Left hindlimb (tissue), 1 donor: ENCODE measurements around the gene ARX.

Source experiments
- DNase-seq: peaks from one replicate; pipeline ENCODE4 v3.0.0-alpha.2; 2018

ARX gene

DNA sequence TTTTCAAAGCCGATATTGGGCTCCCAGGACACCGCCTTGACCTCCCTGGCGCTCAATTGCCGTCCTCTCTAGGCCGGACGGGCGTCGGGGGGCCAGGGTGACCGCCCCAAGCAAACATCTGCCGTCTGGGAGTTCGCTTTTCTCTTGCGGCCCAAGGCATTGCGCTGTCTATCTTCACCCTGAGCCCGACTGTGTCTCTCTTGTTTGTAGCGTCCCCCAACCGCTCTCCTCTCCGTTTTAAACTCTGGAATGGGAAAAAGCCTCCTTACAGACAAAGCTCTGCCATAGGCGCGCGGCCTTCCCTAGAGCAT is 551 bp upstream of the ARX start:
- DNase-seq: no peak

DNA sequence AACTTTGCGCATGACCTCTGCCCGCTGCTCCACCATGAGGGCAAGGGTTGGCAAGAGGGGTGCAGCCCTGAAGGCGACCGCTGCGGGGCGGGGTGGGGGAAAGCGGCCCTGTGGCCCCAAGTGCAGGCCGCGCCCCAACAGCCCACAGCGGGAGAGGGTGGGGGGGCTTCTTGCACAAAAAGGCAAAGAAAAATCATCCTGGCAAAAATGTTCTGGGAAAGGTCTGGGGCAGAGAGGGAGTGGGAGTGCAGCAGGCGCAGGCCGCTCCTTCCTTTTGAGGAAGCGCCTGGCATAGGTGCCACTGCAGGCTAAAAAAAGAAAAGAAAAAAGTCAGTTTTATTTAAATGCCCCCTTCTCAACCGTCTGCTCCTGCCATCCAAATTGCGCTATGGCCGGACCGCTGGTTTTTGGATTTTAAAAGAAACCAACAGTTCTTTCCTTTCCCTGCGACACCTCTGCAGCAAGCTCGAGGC is 1.4 kb downstream of the ARX start:
- no peak for DNase-seq

DNA sequence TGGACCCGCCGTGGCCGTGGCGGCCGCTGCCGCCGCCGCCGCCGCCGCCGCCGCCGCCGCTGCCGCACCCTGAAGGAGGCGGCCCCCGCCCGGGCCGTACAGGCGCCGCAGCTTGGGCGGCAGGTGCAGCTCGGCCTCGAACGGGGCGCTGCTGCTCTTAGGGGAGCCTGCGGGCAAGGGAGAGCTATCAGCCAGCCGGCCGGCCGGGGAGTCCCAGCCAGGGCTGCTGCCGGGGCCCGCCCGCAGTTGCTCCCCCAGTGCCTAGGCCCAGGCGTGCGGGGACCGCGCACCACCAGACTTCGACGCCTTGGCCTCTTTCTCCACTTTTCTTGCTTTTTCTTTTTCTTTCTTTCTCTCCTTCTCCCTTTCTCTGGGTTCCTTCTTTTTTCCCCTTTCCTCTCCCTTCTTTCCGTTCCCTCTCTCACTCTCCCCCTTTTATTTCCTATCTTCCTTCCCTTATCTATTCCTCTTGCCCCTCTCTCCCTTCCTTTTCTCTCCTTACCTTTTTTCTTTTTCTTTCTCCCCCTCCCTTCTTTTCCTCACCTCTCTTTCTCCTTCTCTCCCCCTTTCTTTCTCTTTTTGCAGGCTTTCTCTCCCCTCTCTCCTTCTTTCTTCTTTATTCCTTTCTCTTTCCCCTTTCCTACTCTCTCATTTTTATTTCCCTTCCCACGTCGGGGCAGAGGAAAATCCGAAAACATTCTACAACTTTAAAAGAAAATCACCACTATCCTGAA is 2.0 kb downstream of the ARX start:
- DNase-seq: no peak

DNA sequence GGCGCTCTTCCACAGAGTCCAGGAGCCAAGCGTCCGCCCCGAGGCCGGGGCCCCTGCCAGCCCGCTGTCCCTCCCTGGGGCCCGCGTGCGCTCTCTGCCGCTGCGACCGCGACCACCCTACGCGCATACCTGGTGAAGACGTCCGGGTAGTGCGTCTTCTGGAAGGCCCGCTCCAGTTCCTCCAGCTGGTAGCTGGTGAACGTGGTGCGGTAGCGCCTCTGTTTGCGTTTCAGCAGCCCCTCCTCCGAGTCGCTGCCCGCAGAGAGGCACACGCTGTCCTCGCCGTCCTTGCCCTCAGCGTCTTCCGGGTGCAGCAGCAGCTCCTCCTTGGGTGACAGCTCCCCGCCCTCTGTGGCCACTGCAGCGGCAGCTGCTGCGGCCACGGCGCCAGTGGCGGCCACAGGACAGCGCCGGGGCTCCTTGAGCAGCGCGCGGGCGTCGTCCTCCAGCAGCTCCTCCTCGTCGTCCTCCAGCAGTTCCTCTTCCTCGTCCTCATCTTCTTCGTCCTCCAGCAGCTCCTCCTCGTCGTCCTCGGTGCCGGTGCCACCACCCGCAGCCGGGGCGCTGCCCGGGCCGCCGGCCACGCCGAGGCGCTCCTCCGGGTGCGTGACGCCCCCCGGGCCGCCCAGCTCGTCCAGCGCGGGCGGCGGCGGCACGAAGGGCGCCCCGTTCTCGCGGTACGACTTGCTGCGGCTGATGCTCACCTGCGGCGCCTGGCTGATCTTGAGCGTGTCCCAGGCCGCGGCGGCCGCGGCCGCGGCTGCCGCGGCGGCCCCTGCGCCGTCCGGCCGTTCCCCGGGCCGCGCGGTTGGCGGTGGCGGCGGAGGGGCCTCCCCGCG is 2.8 kb downstream of the ARX start:
- DNase-seq: no peak

DNA sequence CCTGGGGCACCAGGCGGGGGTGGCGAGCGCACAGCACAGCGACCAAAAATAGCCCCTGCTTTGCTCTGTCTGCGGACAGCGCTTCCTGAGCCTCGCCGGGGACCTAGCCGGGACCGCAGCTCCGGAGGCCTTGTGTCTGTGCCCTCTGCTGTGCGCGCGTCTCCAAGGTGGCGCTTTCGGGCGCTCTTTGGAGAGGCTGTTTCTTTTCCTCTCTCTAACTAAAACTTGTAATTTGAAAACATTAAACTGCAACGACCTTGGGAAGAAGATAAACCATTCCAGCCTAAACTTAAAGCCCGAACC is 3.4 kb downstream of the ARX start:
- DNase-seq: no peak

DNA sequence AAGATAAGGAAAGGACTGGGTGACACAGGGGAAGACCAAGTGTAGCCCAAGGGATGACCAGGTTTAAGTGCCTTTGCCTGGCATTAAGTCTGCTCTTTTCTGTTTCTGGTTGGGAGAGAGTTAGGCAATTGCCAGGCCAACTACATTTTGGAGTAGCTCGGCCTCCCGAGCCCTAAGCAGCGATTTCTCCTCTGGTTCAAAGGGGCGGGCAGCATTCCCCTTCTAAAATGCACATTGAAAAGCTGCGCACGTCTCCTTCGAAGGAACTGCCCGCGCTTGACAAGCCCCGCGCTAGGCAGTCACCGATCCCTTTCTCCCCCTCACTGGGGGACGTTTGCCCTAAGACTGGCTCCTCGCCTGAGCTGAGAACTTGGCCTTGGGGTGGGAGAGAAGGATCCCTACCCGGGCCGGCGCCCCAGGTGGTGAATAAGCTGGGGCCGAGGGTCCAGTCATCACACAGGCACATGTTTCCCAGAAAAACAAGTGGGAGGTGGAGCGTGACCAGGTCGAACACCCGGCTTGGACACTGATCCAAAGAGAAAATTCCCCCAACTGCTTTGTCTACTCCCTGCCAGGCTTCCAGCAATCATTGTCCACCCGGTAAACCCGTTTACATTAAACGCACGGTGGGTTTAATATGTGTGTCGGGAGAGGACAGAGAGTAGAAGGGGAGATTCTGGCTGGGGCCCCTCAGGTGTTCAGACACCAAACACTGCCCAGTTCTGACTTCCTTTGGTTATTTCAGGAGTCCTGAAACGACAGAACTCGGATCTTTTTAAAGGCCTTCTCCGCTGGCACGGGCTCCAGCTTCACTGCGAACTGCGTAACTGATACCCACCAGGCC is 4.0 kb downstream of the ARX start:
- no peak for DNase-seq

DNA sequence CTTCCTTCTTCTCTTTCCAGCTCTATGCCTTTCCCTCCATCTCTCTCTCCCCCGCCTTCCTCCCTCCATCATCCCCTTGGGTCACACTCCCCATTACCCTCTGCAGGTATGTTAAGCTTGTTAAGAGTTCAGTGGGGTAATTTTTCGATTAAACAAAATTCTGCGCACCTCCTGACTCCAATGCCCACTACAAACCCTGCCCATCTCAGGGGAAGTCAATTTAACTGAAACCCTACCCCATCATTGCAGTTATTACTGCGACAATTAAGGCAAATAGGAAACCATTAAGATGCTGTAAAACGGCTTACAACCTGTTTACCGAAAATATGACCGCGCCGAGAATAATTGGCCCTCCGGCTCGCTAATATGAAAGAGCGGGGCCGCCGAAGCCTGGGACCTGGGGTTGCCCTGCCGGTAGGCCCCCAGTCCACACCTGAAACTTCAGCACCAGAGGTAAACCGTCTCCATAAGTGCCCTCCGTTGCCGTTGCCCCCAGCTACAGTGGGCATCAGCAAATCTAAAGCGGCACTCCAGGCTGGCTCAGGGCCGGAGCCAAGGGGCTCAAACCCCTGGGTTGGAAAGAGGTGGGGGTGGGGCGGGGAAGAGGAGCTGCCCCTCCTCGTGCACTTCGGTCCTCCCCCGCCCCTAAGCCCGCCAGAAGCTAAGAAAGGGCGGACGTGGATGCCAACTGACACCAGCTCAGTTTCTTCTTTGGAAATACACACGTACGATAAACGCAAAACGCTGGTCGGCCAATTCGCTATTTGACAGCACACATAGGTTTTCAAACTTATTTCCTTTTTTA is 4.8 kb downstream of the ARX start:
- no peak for DNase-seq

DNA sequence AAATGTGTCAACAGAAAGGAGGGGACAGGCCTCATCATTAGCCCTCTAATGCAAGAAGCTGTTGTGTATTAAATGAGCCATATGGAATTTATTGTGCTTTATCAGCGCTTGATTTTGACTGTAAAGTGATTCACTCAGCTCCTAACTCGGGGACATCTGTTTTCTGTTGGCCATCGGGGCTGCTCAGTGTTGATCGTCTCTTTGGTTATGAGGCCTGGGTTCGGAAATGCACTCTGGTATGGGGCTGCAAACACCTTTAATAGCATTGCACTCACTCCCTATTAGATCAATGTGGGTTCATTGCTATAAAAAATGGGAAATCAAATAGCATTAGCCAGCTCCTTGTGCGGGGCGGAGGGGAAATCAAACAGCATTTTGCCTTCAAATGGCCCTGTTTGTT is 6.4 kb downstream of the ARX start:
- DNase-seq: no peak

DNA sequence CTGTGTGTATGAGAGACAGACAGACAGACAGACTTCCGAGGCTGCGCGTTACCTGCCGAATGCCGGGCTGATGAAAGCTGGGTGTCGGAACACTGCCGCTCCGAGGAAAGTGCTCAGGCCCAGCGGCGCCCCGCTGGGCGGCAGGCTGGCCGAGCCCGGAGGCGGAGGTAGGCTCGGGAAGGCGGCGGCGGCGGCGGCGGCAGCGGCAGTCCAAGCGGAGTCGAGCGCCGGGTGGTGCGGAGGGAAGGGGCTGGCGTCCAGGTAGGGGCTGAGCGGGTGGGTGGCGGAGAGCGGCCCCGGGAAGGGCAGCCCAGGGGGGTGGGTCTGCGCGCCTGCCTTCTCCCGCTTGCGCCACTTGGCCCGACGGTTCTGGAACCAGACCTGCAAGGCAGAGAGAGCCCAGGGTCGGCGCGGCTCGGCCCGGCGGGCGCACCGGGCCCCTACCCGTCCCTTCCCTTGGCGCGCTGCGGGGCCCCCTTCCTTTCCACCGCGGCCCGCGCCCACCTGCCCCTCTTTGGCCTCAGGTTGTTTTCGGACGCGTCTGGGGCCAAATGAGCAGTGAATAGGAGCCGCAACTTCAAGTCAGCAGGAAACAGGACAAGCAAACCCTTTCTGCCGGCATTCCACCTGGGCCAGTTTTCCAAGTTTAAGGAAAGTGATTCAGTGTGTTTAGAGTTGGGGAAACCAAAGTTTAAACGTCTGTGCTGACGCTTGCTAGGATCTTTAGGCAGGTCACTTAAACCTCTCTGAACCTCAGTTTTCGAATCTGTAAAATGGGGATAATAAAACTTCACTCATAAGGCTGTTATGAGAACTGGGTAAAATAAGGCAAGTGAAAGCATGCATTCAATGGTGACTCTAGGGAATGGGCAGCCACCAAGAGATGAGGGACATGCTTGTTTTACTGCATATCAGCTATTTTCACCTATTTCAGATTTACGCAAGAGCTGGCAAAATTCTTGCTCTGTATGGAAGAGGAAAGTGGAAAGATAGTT is 8.4 kb downstream of the ARX start:
- DNase-seq: no peak

DNA sequence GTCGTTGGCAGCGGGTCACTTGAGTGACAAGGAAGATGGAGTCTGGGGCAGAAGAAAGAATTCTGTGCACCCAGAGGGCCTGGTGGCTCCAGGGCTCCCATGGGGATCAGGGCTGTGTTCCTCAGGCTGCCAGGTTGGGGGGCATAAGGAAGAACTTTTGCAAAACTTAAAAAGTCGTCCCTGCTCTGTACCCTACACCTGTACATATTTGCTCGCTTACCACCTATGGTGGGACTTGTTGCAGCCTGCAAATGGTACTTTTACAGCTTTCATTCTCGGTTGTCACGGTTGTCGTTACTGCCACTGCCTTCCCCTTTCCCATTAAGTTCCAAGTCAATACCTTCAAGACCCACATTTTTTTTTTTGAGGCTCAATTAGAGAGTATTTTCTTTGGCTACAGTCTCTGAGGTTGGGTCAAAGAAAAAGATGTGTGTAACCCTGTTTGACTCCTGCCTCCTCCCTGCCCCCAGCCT is 9.1 kb downstream of the ARX start:
- no peak for DNase-seq

DNA sequence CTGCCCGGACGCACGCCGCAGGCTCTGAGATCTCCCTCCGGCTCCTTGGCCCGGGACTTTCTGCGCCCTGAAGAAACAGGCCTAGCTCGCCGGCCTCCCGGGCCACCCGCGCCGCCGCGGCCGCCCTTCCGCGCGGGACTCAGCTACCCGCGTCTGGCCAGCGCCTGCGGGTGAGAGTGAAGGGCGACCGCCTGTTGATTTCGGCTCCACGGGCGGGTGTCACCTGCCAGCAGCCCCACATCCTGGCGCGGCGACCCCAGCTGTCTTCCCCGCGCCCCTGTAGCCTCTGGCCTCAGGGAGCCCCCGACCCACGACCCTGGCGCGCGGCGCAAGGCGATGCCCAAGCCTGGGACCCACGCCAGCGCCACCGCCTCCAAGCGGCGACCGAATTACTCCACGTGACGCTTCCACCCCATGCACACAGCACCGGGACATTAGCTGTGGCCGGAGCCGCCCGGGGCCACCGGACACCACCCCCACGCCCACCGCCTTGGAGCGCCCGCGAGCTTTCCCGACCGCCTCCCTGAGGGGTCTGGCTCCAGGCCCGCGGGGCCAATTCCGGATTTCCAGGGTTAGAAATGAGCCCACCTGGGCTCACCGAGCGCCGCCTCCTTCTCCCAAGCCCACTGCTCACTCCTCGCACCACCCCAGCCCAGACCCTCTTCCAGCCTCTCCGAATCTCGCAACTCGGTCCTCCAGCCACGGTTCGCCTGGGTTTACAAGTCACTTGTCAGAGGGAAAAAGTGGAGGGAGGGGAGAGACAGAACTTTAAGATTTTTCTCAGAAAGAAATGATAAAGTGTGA is 10.2 kb downstream of the ARX start:
- no peak for DNase-seq

DNA sequence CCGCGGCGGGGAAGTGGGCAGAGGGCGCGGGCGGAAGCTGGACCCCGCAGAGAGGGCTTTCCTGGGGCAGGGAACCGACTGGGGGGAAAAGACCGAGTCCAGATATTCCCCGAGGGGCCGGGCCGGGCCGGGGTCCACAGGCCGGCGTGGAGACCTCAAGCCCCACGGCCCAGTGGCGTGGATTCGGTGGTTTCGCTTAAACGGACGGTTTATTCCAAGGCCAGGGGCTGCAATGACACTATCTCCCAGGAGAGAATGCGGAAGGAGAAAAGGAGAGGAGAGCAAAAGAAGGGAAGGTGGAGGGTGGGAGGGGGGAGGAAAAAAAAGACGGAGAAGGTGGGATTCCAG is 10.8 kb downstream of the ARX start:
- no peak for DNase-seq

DNA sequence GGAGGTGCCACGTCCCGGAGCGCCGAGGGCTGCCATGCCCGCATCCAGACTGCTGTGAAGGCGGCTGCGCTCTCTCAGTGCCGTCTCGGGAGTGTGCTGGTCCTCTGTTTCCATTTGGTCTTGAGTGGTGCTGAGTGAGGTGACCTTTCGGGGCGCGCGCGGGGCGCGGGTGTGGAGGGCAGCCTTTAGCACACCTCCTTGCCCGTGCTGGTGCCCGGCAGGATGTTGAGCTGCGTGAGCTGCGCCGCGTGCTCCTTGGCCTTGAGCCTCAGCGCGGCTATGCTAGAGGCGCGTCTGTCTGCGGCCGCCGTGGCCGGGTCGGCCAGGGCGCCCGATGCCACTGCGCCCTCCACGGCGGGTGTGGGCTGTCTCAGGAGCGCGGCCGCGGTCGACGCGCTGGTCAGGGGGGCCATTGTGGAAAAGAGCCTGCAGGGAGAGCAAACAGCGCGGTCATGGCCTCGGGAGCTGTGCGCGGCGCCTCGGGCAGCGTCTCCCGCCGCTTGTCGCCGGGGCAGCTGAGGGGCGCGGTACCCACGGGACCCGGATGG is 11.2 kb downstream of the ARX start:
- DNase-seq: no peak

DNA sequence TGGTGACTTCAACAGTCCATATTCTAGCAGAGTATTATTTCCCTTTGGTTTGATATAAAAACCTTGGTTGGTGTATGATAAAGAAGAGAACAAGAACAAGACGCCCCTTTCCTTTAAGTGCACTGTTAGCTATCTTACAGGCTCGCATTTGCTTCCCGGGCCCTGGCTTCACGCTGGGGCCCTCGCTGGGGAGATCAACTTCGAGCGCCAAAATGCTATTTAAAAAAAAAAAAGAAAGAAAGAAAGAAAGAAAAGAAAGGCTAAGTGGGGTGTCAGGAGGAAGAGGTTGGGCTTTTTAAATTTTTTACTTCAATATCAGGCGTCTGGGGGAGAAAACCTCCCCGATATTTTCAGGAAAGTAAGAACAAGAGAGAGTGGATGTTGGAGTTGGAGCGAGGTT is 11.7 kb downstream of the ARX start:
- DNase-seq: no peak

DNA sequence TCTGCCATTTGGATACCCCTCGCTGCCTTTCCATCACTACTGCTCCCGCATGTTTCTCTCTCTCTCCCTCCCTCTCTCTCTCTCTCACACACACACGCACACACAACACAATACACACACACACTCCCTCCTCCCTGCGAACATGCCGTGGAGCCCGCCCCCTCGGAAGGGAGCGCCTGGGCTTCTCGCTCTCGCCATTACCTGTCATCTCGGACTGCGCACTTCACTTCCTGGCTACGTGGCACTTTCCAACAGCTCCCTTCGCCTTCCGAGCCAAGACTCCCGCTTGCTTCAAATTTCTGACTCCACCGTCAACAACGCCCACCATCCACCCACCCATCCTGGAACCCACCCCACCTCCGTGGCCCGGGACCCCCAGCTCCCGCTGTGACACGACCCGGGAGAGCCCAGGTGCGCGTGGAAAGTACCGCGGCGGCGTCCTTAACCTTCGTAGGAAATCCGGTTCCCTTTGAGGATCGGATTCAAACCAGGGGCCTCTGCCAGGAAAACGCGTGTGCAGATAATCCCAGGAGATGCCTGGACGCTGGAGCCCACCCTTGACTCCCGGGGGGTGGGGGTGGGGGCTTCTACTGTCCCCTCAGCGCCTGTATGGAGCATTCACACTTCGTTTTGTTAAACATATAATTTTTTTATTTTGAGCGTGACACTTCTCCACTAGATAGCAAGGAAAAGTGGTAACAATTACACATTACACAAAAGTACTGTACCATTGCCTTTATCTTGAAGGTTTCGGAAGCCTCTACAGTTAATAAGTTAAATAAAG is 12.5 kb downstream of the ARX start:
- DNase-seq: no peak

DNA sequence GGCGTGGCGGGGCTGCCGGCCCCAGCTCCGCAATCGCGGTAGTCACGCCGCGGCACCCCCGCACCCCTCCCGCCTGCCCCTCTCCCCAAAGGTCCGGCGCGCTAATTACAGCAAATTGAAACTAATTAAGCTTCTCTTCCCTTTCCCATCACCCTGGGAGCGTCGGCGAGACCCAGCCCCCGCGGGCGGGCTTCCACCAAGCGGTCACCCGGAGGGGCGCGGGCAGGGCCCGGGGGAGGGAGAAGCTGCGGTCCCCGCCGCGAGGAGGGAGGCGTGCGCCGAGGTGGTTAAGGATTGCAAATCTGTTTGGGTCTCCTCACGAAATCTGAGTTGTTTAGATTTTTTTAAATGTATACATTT is 13.1 kb downstream of the ARX start:
- no peak for DNase-seq

DNA sequence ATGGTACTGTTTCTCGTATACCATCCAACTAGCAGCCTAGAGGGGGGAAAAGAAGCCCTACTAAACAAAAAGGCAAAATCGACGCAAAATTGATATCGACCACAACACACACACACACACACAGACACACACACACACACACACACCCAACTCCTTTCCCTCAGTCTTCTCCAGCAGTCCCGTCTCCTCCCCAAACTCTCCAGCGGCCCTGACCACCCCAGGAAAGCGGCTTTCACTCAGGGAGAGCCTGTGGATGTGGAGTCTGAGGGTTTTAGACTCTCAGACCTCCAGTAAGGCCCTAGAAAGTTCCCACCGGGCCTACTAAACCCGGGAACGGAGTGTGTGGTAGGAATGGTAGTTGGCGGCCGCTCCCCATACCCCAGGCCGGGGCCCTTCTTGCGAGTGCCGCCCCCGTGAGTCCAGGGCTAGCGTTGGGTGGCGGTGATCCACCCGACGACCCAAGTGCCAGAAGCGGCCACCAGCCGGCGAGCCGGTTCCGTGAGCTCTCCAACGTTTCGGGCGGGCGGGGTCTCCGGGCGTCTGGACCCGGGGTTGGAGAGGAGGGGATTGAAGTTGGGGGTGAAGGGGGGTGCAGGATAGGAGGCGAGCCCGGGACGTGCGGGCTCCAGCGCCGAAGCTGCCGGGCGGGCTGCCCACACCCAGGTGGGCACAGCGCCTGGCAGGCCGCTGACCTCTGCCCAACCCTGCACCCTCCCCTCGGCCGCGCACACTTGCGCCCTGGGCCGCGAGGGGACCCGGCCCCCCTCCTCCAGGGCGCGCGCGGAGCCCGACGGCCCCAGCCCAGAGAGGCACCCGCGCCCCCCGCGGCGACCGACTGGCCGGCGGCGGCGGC is 13.7 kb downstream of the ARX start:
- no peak for DNase-seq

DNA sequence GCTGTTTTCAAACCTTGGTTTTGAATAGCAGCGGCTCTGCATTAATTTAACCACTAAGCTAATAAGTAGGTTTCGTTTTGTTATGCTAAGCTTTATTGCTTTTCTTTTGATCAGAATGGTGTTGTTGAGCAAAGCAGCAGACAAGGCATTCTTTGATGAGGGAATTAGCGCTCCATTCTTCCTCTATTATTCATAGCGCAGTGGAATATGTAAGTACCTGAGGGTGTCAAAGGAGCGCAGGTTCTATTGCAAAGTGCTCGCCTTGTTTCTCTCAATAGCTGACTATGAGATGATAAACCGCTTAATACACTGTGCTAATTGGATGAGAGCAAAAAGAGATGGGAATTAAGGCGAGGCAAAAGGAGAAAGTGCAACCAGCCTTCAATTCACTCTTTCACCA is 16.3 kb downstream of the ARX start:
- DNase-seq: no peak
